Tibial nerve (tissue), 4 donors: ENCODE measurements around the gene HPSE2. TPM values are rescaled to one million over a fixed set of nuclear protein-coding genes. Genes with fewer than 3 reads are reported as not detected.
A peak's percentile ranks its signal among the peaks of the same experiment; 100 is the strongest.

Experiments used
- DNase-seq, 2 donors: peaks; one replicate each; pipeline ENCODE4 v3.0.0-alpha.2; 2019; ENCODE audit warnings: low spot score in 2 of 2
- H3K27ac ChIP-seq, 4 donors: fragments of 200-600 bp; sonication (generic) in 3 of 4; one replicate each; pipeline ENCODE4 v1.5.1; 2017 to 2019; ENCODE audit warnings: mild to moderate bottlenecking in 1 of 4
- H3K27me3 ChIP-seq, 2 donors: fragments of 200-600 bp; sonication (generic) in 1 of 2; one replicate each; pipeline versions ENCODE4 v1.5.1 to v1.6.0; 2017 to 2019
- H3K36me3 ChIP-seq, 3 donors: fragments of 200-600 bp; sonication (generic); one replicate each; pipeline ENCODE4 v1.5.1; 2018 to 2019
- H3K4me1 ChIP-seq, 4 donors: fragments of 200-600 bp; sonication (generic) in 3 of 4; one replicate each; pipeline ENCODE4 v1.5.1; 2017 to 2019
- H3K4me3 ChIP-seq, 4 donors: fragments of 200-600 bp; sonication (generic) in 3 of 4; one replicate each; pipeline ENCODE4 v1.5.1; 2017 to 2019; ENCODE audit warnings: mild to moderate bottlenecking in 1 of 4, moderate library complexity in 1 of 4
- H3K9me3 ChIP-seq, 4 donors: fragments of 200-600 bp; sonication (generic) in 3 of 4; one replicate each; pipeline ENCODE4 v1.5.1; 2017 to 2019
- CTCF ChIP-seq, 5 experiments: fragments of 200-600 bp in 3 of 5; fragments of 450-650 bp in 2 of 5; sonication (generic) in 3 of 5; IDR thresholded peaks; one replicate each; pipeline ENCODE4 v1.5.1; 2016 to 2019; ENCODE audit warnings: antibody characterized with exemption in 5 of 5, mild to moderate bottlenecking in 3 of 5, moderate library complexity in 2 of 5
- EP300 ChIP-seq, 2 donors: sonication (generic); formaldehyde crosslinking; IDR thresholded peaks; one replicate each; pipeline ENCODE4 v1.6.1; 2017; ENCODE audit warnings: antibody characterized with exemption in 2 of 2, mild to moderate bottlenecking in 1 of 2
- POLR2A ChIP-seq, 2 donors: fragments of 450-650 bp; IDR thresholded peaks; one replicate each; pipeline ENCODE4 v1.6.1; 2017; ENCODE audit warnings: antibody characterized with exemption in 2 of 2, mild to moderate bottlenecking in 2 of 2, moderate library complexity in 2 of 2
- WGBS, 2 donors: methylation state at CpG; one replicate each; pipeline ENCODE4 v1.1.5; 2018; 5-methylcytosine and 5-hydroxymethylcytosine counted together
- total RNA-seq, 4 donors: library from RNA; depleted of rRNA; stranded (reverse); fragments of >200 nt; gene quantifications; one replicate each; pipeline ENCODE4 v1.1.0, GENCODE V29; 2016

Gene HPSE2
- total RNA-seq, 4 donors from 2014 or later, result 0.63 TPM; not detected in 3

- Histone ChIP-seq H3K36me3 (peaks cover 0 to 38% (median 0%) of the 10 kb centered on the region in 3 donors), H3K27me3 (no peaks in the 10 kb centered on the region), H3K4me3 (peak overlapping the region; percentile 60 to 93 (median 80)), H3K4me1 (peaks cover 0 to 23% (median 5%) of the 10 kb centered on the region in 4 donors), H3K27ac (peak overlapping the region; percentile 81 to 96 (median 94)), H3K9me3 (no peaks in the 10 kb centered on the region)
- TF ChIP-seq POLR2A (IDR thresholded peaks at IDR 0.05) (no peak), EP300 (IDR thresholded peaks at IDR 0.05) (peak in 1 of 2 donors; percentile 5)
- WGBS, 2 donors, result 4 to 8% methylated on average over 19 to 25 of the region's 28 CpGs
- DNase-seq, result peak in 1 of 2 donors; percentile 21
Measured at GRCh38 chr10:98446151-98446660, 789.4 kb downstream of the HPSE2 start.

GRCh38 chr10:98445200-98445812 lies 790.3 kb downstream of the HPSE2 start:
- Histone ChIP-seq H3K4me3 (peak overlapping the region in 2 of 4 donors; percentile 60 to 93), H3K36me3 (peaks cover 0 to 38% (median 0%) of the 10 kb centered on the region in 3 donors), H3K4me1 (peaks cover 0 to 23% (median 5%) of the 10 kb centered on the region in 4 donors), H3K27ac (peak overlapping the region in 2 of 4 donors; percentile 95 to 96), H3K9me3 (no peaks in the 10 kb centered on the region), H3K27me3 (no peaks in the 10 kb centered on the region)
- no peak for TF ChIP-seq CTCF (IDR thresholded peaks at IDR 0.05)
- no peak for TF ChIP-seq POLR2A (IDR thresholded peaks at IDR 0.05)
- TF ChIP-seq EP300 (IDR thresholded peaks at IDR 0.05), result no peak
- 70 to 73% methylated on average over 10 of the region's 10 CpGs for WGBS, 2 donors
- no peak for DNase-seq

- TF ChIP-seq EP300 (IDR thresholded peaks at IDR 0.05), result no peak
- TF ChIP-seq POLR2A (IDR thresholded peaks at IDR 0.05), result no peak
- no peak for TF ChIP-seq CTCF (IDR thresholded peaks at IDR 0.05)
- Histone ChIP-seq H3K4me1 (peaks cover 0 to 23% (median 5%) of the 10 kb centered on the region in 4 donors), H3K27me3 (no peaks in the 10 kb centered on the region), H3K27ac (peak overlapping the region in 1 of 4 donors; percentile 96), H3K4me3 (no peak overlapping the region), H3K36me3 (peaks cover 0 to 46% (median 0%) of the 10 kb centered on the region in 3 donors), H3K9me3 (no peaks in the 10 kb centered on the region)
- WGBS, 2 donors, result 71 to 89% methylated on average over 9 of the region's 9 CpGs
- no peak for DNase-seq
Measured at GRCh38 chr10:98444314-98445006, 791.2 kb downstream of the HPSE2 start.

DNA sequence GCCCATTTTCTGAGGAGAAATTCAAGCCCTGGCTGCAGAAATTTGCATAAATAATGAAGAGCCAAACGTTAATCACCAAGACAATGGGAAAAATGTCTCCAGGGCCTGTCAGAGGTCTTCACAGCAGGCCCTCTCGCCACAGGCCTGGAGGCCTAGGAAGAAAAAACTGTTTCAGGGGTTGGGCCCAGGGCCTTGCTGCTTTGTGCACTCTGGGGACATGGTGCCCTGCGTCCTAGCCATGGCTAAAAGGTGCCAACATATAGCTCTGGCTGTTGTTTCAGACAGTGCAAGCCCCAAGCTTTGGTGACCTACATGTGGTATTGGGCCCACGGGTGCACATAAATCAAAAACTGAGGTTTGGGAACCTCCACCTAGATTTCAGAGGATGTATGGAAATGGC lies 796.9 kb downstream of the HPSE2 start:
- no peaks in the 10 kb centered on the region for H3K9me3 ChIP-seq
- no peaks in the 10 kb centered on the region for H3K27me3 ChIP-seq
- 84 to 90% methylated on average over 4 of the region's 4 CpGs for whole genome bisulfite sequencing, 2 donors
- peaks cover 5 to 82% (median 18%) of the 10 kb centered on the region in 3 donors for H3K36me3 ChIP-seq
- H3K27ac ChIP-seq, result no peak overlapping the region
- H3K4me3 ChIP-seq, result no peak overlapping the region
- no peak for DNase-seq
- TF ChIP-seq CTCF (IDR thresholded peaks at IDR 0.05), result no peak
- TF ChIP-seq EP300 (IDR thresholded peaks at IDR 0.05), result no peak
- no peak for TF ChIP-seq POLR2A (IDR thresholded peaks at IDR 0.05)
- no peaks in the 10 kb centered on the region for H3K4me1 ChIP-seq

DNA sequence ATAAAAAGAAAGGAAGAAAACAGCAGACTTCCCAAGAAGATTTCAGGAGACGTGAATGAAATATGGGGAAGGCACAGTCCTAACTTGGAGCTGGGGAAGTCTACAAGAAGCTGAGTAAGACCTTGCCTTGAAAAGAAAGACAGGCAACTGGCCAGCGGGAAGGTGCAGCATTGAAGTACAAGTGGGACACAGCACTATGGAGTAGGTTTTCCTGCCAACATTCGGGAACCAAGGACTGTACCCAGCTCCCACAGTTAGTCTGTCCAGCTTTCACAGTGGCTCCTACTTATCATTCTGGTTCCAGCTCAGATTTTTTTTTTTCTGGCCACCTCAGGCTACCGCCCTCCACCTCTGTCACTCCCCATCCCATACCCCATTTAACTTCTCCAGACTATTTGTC lies 798.9 kb downstream of the HPSE2 start:
- Histone ChIP-seq H3K4me1 (no peaks in the 10 kb centered on the region), H3K4me3 (no peak overlapping the region), H3K27me3 (no peaks in the 10 kb centered on the region), H3K9me3 (peaks cover 0 to 10% (median 1%) of the 10 kb centered on the region in 4 donors), H3K27ac (no peak overlapping the region), H3K36me3 (peaks cover 5 to 83% (median 38%) of the 10 kb centered on the region in 3 donors)
- WGBS, 2 donors, result 91 to 95% methylated on average over 4 of the region's 4 CpGs
- DNase-seq, result no peak
- TF ChIP-seq EP300 (IDR thresholded peaks at IDR 0.05), result no peak
- TF ChIP-seq POLR2A (IDR thresholded peaks at IDR 0.05), result no peak
- no peak for TF ChIP-seq CTCF (IDR thresholded peaks at IDR 0.05)
